Neural crest cell (in vitro differentiated cells): ENCODE measurements around the gene MRPL43. TPM values are rescaled to one million over a fixed set of nuclear protein-coding genes. Genes with fewer than 3 reads are reported as not detected.

Experiments used
- DNase-seq: peaks from one replicate; pipeline ENCODE4 v3.0.0; 2021; ENCODE audit warnings: low read depth, mixed read lengths, low spot score
- H3K27ac Mint-ChIP-seq: one replicate; pipeline ENCODE4 v1.8.0; 2021; ENCODE audit warnings: mild to moderate bottlenecking, mixed read lengths; ENCODE audit not compliant: unreplicated experiment
- H3K27me3 Mint-ChIP-seq: 2 replicates; pipeline ENCODE4 v1.8.0; 2021; ENCODE audit warnings: low read depth, mild to moderate bottlenecking, mixed read lengths
- H3K36me3 Mint-ChIP-seq: 2 replicates; pipeline ENCODE4 v1.8.0; 2021; ENCODE audit warnings: low read depth, mild to moderate bottlenecking, mixed read lengths
- H3K4me1 Mint-ChIP-seq: 2 replicates; pipeline ENCODE4 v1.8.0; 2021; ENCODE audit warnings: mixed read lengths
- H3K4me3 Mint-ChIP-seq: one replicate; pipeline ENCODE4 v1.8.0; 2021; ENCODE audit warnings: mild to moderate bottlenecking, mixed read lengths
- H3K9me3 Mint-ChIP-seq: 2 replicates; pipeline ENCODE4 v1.8.0; 2021; ENCODE audit warnings: mixed read lengths
- total RNA-seq: library from RNA; stranded (reverse); gene quantifications from 2 replicates; pipeline ENCODE4 v1.2.1, GENCODE V29; 2021
- TF ChIP-seq, protein P1 (sequence below): fragments of 200-600 bp; sonication (generic); conservative IDR thresholded peaks from 2 replicates; pipeline ENCODE4 v1.5.0; 2021; ENCODE audit warnings: antibody characterized with exemption, mild to moderate bottlenecking

The MRPL43 gene
- total RNA-seq, 1 donor from 2014 or later: 64.0 TPM

DNA sequence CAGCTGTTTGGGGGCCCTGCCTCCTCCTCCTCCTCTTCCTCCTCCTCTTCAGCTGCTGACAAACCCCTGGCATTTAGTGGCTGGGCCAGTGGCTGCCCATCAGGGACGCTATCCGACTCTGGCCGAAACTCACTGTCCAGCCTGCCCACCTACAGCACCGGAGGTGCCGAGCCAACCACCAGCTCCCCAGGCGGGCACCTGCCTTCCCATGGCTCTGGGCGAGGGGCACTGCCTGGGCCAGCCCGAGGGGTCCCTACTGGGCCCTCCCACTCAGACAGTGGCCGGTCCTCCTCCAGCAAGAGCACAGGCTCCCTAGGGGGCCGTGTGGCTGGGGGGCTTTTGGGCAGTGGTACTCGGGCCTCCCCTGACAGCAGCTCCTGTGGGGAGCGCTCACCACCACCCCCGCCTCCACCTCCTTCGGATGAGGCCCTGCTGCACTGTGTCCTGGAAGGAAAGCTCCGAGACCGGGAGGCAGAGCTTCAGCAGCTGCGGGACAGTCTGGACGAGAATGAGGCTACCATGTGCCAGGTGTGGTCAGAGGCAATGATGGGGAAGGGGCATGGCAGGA lies 16.4 kb upstream of the MRPL43 start:
- TF ChIP-seq, protein P1, sequence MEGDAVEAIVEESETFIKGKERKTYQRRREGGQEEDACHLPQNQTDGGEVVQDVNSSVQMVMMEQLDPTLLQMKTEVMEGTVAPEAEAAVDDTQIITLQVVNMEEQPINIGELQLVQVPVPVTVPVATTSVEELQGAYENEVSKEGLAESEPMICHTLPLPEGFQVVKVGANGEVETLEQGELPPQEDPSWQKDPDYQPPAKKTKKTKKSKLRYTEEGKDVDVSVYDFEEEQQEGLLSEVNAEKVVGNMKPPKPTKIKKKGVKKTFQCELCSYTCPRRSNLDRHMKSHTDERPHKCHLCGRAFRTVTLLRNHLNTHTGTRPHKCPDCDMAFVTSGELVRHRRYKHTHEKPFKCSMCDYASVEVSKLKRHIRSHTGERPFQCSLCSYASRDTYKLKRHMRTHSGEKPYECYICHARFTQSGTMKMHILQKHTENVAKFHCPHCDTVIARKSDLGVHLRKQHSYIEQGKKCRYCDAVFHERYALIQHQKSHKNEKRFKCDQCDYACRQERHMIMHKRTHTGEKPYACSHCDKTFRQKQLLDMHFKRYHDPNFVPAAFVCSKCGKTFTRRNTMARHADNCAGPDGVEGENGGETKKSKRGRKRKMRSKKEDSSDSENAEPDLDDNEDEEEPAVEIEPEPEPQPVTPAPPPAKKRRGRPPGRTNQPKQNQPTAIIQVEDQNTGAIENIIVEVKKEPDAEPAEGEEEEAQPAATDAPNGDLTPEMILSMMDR: no peak
- Mint-ChIP-seq H3K27ac (no peak overlapping the region), H3K9me3 (no peaks in the 10 kb centered on the region), H3K36me3 (no peaks in the 10 kb centered on the region), H3K27me3 (peaks cover 2% of the 10 kb centered on the region), H3K4me1 (peaks cover 22% of the 10 kb centered on the region), H3K4me3 (no peak overlapping the region)
- no peak for DNase-seq

GRCh38 chr10:101002456-101002855 lies 15.2 kb upstream of the MRPL43 start:
- H3K36me3 Mint-ChIP-seq: no peaks in the 10 kb centered on the region
- TF ChIP-seq, protein P1: no peak
- no peak overlapping the region for H3K27ac Mint-ChIP-seq
- H3K9me3 Mint-ChIP-seq: no peaks in the 10 kb centered on the region
- DNase-seq: no peak
- peaks cover 24% of the 10 kb centered on the region for H3K4me1 Mint-ChIP-seq
- peaks cover 2% of the 10 kb centered on the region for H3K27me3 Mint-ChIP-seq
- peak overlapping the region; percentile 38 for H3K4me3 Mint-ChIP-seq

- no peak for DNase-seq
- H3K36me3 Mint-ChIP-seq: no peaks in the 10 kb centered on the region
- H3K27ac Mint-ChIP-seq: no peak overlapping the region
- peaks cover 25% of the 10 kb centered on the region for H3K4me1 Mint-ChIP-seq
- TF ChIP-seq, protein P1: no peak
- peaks cover 2% of the 10 kb centered on the region for H3K27me3 Mint-ChIP-seq
- peak overlapping the region; percentile 89 for H3K4me3 Mint-ChIP-seq
- no peaks in the 10 kb centered on the region for H3K9me3 Mint-ChIP-seq
These were observed 14.3 kb upstream of the MRPL43 start for GRCh38 chr10:101001659-101002035.

DNA sequence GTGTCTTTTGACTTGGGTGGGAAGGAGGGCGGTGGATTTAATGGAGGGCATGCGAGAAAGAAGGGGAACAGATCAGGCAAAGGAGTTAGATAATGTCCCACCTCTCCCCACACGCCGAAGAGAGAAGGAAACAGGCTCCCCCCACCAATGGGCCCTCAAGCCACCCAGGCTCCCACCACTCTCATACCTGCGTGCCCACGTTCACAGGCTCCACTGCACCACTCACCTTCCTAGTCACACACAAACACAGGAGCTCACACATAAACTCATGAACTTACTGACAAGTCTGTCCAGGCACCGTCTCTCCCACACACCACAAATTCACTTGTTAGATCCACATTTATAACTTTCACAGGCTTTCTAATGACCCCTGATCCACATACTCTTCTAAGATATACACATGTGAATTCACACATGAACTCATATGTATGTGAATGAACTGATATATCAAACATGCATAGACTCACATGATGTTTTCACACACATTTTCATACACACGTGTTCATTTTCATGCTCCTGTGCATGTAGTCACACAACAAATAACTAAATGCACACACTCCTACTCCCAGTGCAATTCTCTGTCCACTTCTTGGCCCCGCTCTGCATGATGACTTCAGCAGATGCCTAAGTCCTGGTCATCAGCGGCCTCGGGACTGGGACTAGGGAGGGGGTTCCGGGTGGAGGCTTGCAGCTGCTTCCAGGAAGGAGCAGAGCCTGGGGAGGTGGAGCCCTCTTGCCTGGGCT lies 13.8 kb upstream of the MRPL43 start:
- Mint-ChIP-seq H3K4me1 (peaks cover 29% of the 10 kb centered on the region), H3K9me3 (no peaks in the 10 kb centered on the region), H3K27me3 (peaks cover 2% of the 10 kb centered on the region), H3K27ac (peak overlapping the region; percentile 51), H3K4me3 (peak overlapping the region; percentile 89), H3K36me3 (no peaks in the 10 kb centered on the region)
- TF ChIP-seq, protein P1: no peak
- DNase-seq: no peak

GRCh38 chr10:101000127-101000914 lies 13.0 kb upstream of the MRPL43 start:
- no peaks in the 10 kb centered on the region for H3K9me3 Mint-ChIP-seq
- H3K36me3 Mint-ChIP-seq: no peaks in the 10 kb centered on the region
- H3K4me1 Mint-ChIP-seq: peaks cover 29% of the 10 kb centered on the region
- H3K4me3 Mint-ChIP-seq: peak overlapping the region; percentile 89
- H3K27me3 Mint-ChIP-seq: peaks cover 2% of the 10 kb centered on the region
- peak overlapping the region; percentile 98 for H3K27ac Mint-ChIP-seq
- no peak for DNase-seq
- TF ChIP-seq, protein P1: no peak
